ENCODE measurements around the gene DENND11. TPM values are rescaled to one million over a fixed set of nuclear protein-coding genes. Genes with fewer than 3 reads are reported as not detected.

The DENND11 gene
- total RNA-seq, 1 donor from 2014 or later = 77.0 TPM

DNA sequence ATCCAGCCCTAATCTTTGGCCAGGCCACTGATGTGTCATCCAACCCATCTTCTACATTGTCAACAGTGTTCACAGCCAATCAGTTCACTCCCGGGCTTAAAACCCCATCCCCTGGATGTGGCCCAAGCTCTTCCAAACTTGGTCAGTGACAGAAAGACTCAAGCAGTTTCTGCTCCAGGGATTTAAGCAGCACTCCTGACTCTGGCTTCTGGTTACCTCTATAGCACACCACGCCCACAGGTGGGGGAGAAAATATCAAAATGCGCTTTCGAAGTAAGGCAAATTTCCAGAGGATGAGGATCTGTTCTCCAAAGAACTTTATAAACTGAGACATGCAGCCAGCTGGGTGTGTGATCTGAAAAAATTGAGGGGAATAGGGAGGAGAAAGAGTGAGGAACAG lies 35.9 kb downstream of the DENND11 start:
- H3K27ac Mint-ChIP-seq (ENCODE audit: unreplicated experiment) = peak overlapping the region; percentile 63
- TF ChIP-seq, protein P1, sequence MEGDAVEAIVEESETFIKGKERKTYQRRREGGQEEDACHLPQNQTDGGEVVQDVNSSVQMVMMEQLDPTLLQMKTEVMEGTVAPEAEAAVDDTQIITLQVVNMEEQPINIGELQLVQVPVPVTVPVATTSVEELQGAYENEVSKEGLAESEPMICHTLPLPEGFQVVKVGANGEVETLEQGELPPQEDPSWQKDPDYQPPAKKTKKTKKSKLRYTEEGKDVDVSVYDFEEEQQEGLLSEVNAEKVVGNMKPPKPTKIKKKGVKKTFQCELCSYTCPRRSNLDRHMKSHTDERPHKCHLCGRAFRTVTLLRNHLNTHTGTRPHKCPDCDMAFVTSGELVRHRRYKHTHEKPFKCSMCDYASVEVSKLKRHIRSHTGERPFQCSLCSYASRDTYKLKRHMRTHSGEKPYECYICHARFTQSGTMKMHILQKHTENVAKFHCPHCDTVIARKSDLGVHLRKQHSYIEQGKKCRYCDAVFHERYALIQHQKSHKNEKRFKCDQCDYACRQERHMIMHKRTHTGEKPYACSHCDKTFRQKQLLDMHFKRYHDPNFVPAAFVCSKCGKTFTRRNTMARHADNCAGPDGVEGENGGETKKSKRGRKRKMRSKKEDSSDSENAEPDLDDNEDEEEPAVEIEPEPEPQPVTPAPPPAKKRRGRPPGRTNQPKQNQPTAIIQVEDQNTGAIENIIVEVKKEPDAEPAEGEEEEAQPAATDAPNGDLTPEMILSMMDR (IDR thresholded peaks at IDR 0.05; ENCODE audit: unreplicated experiment) = no peak
- no peaks in the 10 kb centered on the region for H3K9me3 Mint-ChIP-seq (ENCODE audit: unreplicated experiment)
- DNase-seq (ENCODE audit: low spot score) = no peak
- peaks cover 7% of the 10 kb centered on the region for H3K27me3 Mint-ChIP-seq (ENCODE audit: unreplicated experiment)
- peak overlapping the region; percentile 23 for H3K4me3 Mint-ChIP-seq (ENCODE audit: unreplicated experiment)
- H3K36me3 Mint-ChIP-seq (ENCODE audit: low read depth, unreplicated experiment) = peaks cover 54% of the 10 kb centered on the region
- peaks cover 45% of the 10 kb centered on the region for H3K4me1 Mint-ChIP-seq (ENCODE audit: unreplicated experiment)

DNA sequence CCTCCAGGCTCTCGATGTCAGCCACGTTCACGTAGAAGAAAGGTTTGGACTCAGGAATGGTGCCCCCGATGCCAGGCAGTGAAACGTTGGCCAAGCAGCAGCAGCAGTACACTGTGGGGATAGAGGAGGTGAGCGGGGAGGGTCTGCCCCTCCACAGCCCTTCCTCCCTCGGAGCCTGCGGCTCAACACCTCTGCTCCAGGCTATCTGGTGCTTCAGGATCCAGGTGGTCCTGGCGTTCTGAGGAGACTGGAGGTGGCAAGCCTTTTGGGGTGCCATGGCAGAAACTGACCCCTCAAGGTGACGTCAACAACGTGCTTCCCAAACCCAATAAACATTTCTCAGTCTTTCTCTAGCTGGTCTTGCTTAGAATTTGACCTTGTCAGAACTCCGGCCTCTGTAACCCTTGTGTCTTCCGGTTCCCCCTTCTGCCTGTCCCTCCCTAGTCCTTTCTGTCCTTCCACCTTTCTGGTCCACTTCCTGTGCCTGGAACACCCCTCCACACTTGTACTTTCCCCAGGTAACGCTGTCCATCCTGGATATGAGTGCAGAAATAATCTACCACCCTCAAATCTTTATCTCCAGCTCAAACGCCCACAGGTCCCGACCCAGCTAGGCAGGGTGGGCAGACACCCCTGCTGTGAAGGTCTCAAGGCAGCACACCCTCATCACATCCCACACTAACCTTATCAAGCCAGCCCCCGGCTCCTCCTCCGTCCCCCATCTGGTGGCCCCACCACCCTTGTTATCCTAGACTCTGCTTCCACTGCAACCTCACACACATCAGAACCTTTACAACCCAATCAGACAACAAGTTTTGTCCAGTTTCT lies 36.5 kb downstream of the DENND11 start:
- Mint-ChIP-seq H3K27me3 (ENCODE audit: unreplicated experiment) (peaks cover 7% of the 10 kb centered on the region), H3K36me3 (ENCODE audit: low read depth, unreplicated experiment) (peaks cover 53% of the 10 kb centered on the region), H3K27ac (ENCODE audit: unreplicated experiment) (peak overlapping the region; percentile 63), H3K4me1 (ENCODE audit: unreplicated experiment) (peaks cover 52% of the 10 kb centered on the region), H3K9me3 (ENCODE audit: unreplicated experiment) (no peaks in the 10 kb centered on the region), H3K4me3 (ENCODE audit: unreplicated experiment) (peak overlapping the region; percentile 23)
- no peak for DNase-seq (ENCODE audit: low spot score)
- TF ChIP-seq, protein P1 (IDR thresholded peaks at IDR 0.05; ENCODE audit: unreplicated experiment) = no peak

DNA sequence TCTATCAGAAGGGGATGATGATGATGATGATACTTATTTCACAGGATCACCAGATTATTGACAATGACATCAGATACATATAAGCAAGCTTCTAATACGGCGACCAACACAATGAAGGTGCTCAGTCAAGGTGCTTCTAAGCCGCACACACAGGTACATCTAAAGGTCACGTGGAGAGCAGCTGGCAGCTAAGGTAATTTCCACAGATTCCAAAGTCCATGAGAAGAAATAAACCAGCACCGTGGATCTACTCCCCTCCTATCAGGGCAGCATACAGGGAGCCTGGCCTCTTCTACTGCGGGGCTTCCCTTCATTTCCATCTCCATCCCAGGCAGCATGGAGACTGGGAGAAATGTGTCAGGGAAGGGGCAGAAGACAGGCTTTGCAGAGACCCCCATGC lies 37.5 kb downstream of the DENND11 start:
- H3K4me1 Mint-ChIP-seq (ENCODE audit: unreplicated experiment) = peaks cover 59% of the 10 kb centered on the region
- peak overlapping the region; percentile 72 for H3K27ac Mint-ChIP-seq (ENCODE audit: unreplicated experiment)
- TF ChIP-seq, protein P1 (IDR thresholded peaks at IDR 0.05; ENCODE audit: unreplicated experiment) = no peak
- no peak overlapping the region for H3K4me3 Mint-ChIP-seq (ENCODE audit: unreplicated experiment)
- H3K9me3 Mint-ChIP-seq (ENCODE audit: unreplicated experiment) = no peaks in the 10 kb centered on the region
- no peak for DNase-seq (ENCODE audit: low spot score)
- H3K36me3 Mint-ChIP-seq (ENCODE audit: low read depth, unreplicated experiment) = peaks cover 58% of the 10 kb centered on the region
- peaks cover 7% of the 10 kb centered on the region for H3K27me3 Mint-ChIP-seq (ENCODE audit: unreplicated experiment)

DNA sequence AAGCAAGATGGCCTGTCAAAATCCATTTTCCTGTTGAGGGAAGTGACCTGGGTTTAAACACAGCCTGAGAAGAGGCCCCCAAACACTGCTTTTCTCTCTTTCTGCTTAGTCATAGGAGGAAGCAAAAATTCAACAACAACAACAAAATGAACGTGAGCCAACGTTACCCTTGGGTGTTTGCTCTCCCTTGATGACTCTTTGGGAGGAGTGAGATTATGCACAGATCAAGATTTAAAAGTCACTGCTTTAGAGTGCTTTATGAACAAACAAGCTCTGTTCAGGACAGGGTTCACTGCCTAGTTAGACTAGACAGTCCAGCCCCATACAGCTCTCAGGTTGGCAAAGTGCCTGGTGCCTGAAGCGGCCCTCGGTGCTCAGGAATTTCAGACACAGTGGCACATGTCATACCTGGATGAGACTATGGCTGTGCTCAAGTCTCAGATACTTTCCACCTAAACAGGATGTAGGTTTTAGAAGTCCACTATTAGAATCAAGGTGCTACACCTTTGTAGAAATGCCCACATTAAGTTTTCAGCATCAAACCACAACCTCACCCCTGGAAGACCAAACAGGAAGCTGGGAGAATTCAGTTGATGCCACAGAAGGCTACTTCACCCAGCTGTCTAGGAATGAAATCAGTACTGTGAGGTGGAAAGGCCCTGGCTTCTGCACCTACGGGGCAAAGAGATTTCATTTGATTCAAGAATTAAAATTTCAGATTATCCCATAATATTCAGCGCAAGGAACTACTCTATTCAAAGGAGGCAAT lies 38.7 kb downstream of the DENND11 start:
- peaks cover 52% of the 10 kb centered on the region for H3K4me1 Mint-ChIP-seq (ENCODE audit: unreplicated experiment)
- DNase-seq (ENCODE audit: low spot score) = no peak
- H3K27ac Mint-ChIP-seq (ENCODE audit: unreplicated experiment) = peak overlapping the region; percentile 93
- H3K36me3 Mint-ChIP-seq (ENCODE audit: low read depth, unreplicated experiment) = peaks cover 52% of the 10 kb centered on the region
- H3K27me3 Mint-ChIP-seq (ENCODE audit: unreplicated experiment) = peaks cover 5% of the 10 kb centered on the region
- TF ChIP-seq, protein P1 (IDR thresholded peaks at IDR 0.05; ENCODE audit: unreplicated experiment) = no peak
- H3K9me3 Mint-ChIP-seq (ENCODE audit: unreplicated experiment) = no peaks in the 10 kb centered on the region
- peak overlapping the region; percentile 54 for H3K4me3 Mint-ChIP-seq (ENCODE audit: unreplicated experiment)
